Daoy (cell line): ENCODE measurements around the gene LDLRAD4. TPM values are rescaled to one million over a fixed set of nuclear protein-coding genes. Genes with fewer than 3 reads are reported as not detected.
A peak's percentile ranks its signal among the peaks of the same experiment; 100 is the strongest.

ENCODE experiments used
- DNase-seq: peaks from one replicate; pipeline ENCODE4 v3.0.0-alpha.2; 2015; ENCODE audit warnings: low read depth
- total RNA-seq: library from RNA; depleted of rRNA; stranded (reverse); fragments of >200 nt; shearing (Covaris generic); gene quantifications from 2 replicates; pipeline ENCODE4 v1.2.3, GENCODE V29; 2014

LDLRAD4 gene
- total RNA-seq, 1 experiment from 2014 or later, result 8.2 TPM

- no peak for DNase-seq
Measured at GRCh38 chr18:13370995-13371625, 152.6 kb downstream of the LDLRAD4 start.

GRCh38 chr18:13371689-13372418 lies 153.3 kb downstream of the LDLRAD4 start:
- no peak for DNase-seq

GRCh38 chr18:13372531-13372951 lies 154.0 kb downstream of the LDLRAD4 start:
- no peak for DNase-seq

- DNase-seq, result no peak
Measured at GRCh38 chr18:13374096-13374467, 155.5 kb downstream of the LDLRAD4 start.

- DNase-seq, result no peak
Measured at GRCh38 chr18:13374468-13375301, 156.1 kb downstream of the LDLRAD4 start.

- DNase-seq, result peak; percentile 92
Measured at GRCh38 chr18:13375302-13376255, 157.0 kb downstream of the LDLRAD4 start.

GRCh38 chr18:13376298-13376840 lies 157.8 kb downstream of the LDLRAD4 start:
- no peak for DNase-seq

GRCh38 chr18:13376841-13377351 lies 158.3 kb downstream of the LDLRAD4 start:
- no peak for DNase-seq

GRCh38 chr18:13377496-13377895 lies 158.9 kb downstream of the LDLRAD4 start:
- peak; percentile 49 for DNase-seq

GRCh38 chr18:13378150-13378549 lies 159.6 kb downstream of the LDLRAD4 start:
- no peak for DNase-seq

- DNase-seq, result no peak
Measured at GRCh38 chr18:13379062-13379865, 160.7 kb downstream of the LDLRAD4 start.

- DNase-seq, result peak; percentile 24
Measured at GRCh38 chr18:13379930-13380690, 161.6 kb downstream of the LDLRAD4 start.

- DNase-seq, result peak; percentile 13
Measured at GRCh38 chr18:13380691-13381070, 162.1 kb downstream of the LDLRAD4 start.

GRCh38 chr18:13381331-13381730 lies 162.8 kb downstream of the LDLRAD4 start:
- no peak for DNase-seq

- peak; percentile 51 for DNase-seq
Measured at GRCh38 chr18:13381944-13382365, 163.4 kb downstream of the LDLRAD4 start.

GRCh38 chr18:13382366-13382953 lies 163.9 kb downstream of the LDLRAD4 start:
- DNase-seq, result peak; percentile 24

- no peak for DNase-seq
Measured at GRCh38 chr18:13382954-13383827, 164.6 kb downstream of the LDLRAD4 start.
